ENCODE data around the gene NUDC.

The NUDC gene

GRCh38 chr1:26894263-26894662 is 27.3 kb upstream of the NUDC start:
- no peak for DNase-seq
- Mint-ChIP-seq H3K4me1 (peaks cover 19% of the 10 kb centered on the region), H3K36me3 (ENCODE audit: low read depth) (peaks cover 46% of the 10 kb centered on the region), H3K27me3 (ENCODE audit: low read depth, poor library complexity) (peaks cover 5% of the 10 kb centered on the region), H3K4me3 (no peak overlapping the region), H3K27ac (peak overlapping the region; percentile 39), H3K9me3 (no peaks in the 10 kb centered on the region)
- TF ChIP-seq, protein P1, sequence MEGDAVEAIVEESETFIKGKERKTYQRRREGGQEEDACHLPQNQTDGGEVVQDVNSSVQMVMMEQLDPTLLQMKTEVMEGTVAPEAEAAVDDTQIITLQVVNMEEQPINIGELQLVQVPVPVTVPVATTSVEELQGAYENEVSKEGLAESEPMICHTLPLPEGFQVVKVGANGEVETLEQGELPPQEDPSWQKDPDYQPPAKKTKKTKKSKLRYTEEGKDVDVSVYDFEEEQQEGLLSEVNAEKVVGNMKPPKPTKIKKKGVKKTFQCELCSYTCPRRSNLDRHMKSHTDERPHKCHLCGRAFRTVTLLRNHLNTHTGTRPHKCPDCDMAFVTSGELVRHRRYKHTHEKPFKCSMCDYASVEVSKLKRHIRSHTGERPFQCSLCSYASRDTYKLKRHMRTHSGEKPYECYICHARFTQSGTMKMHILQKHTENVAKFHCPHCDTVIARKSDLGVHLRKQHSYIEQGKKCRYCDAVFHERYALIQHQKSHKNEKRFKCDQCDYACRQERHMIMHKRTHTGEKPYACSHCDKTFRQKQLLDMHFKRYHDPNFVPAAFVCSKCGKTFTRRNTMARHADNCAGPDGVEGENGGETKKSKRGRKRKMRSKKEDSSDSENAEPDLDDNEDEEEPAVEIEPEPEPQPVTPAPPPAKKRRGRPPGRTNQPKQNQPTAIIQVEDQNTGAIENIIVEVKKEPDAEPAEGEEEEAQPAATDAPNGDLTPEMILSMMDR (IDR thresholded peaks at IDR 0.05): no peak

DNA sequence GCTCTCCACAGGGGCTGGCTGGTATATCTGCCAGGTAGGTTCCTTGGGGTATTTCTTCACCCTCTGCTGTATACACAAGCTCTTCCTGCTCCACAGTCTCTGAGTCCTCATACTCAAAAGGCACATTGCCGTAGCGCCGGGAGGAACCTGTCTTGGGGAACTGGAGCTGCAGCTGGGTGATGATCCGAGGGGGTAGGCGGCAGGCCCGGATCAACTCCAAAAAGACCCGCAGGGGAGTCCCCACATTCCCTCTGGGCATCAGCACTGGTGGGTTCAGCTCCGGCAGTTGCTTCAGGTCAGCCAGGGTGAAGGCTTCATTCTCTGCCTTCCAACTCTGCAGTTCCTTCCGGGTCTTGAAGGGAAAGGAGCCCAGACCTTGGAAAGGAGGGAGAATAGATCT is 24.2 kb upstream of the NUDC start:
- TF ChIP-seq, protein P1 (IDR thresholded peaks at IDR 0.05): no peak
- no peak overlapping the region for H3K4me3 Mint-ChIP-seq
- H3K27me3 Mint-ChIP-seq (ENCODE audit: low read depth, poor library complexity): peaks cover 13% of the 10 kb centered on the region
- H3K9me3 Mint-ChIP-seq: peaks cover 4% of the 10 kb centered on the region
- H3K27ac Mint-ChIP-seq: no peak overlapping the region
- DNase-seq: no peak
- H3K4me1 Mint-ChIP-seq: peaks cover 30% of the 10 kb centered on the region
- H3K36me3 Mint-ChIP-seq (ENCODE audit: low read depth): peaks cover 40% of the 10 kb centered on the region

- peaks cover 4% of the 10 kb centered on the region for H3K9me3 Mint-ChIP-seq
- H3K4me3 Mint-ChIP-seq: peak within 1 kb of the TSS; percentile 99
- DNase-seq: peak; percentile 87
- H3K27me3 Mint-ChIP-seq (ENCODE audit: low read depth, poor library complexity): peaks cover 13% of the 10 kb centered on the region
- H3K36me3 Mint-ChIP-seq (ENCODE audit: low read depth): peaks cover 14% of the 10 kb centered on the region
- peak within 1 kb of the TSS; percentile 99 for H3K27ac Mint-ChIP-seq
- TF ChIP-seq, protein P1 (IDR thresholded peaks at IDR 0.05): no peak
- peaks cover 31% of the 10 kb centered on the region for H3K4me1 Mint-ChIP-seq
Observed at GRCh38 chr1:26900001-26900814, 21.3 kb upstream of the NUDC start, which contains the start of gene GPATCH3. Gene GPATCH3, minus strand, starts transcription at chr1:26900467. Its CDS starts 25 bp downstream, at chr1:26900442.

GRCh38 chr1:26900815-26901511 is 20.6 kb upstream of the NUDC start:
- H3K4me1 Mint-ChIP-seq: peaks cover 31% of the 10 kb centered on the region
- peaks cover 4% of the 10 kb centered on the region for H3K9me3 Mint-ChIP-seq
- no peak for DNase-seq
- peak overlapping the region; percentile 99 for H3K27ac Mint-ChIP-seq
- TF ChIP-seq, protein P1 (IDR thresholded peaks at IDR 0.05): no peak
- H3K27me3 Mint-ChIP-seq (ENCODE audit: low read depth, poor library complexity): peaks cover 16% of the 10 kb centered on the region
- peaks cover 12% of the 10 kb centered on the region for H3K36me3 Mint-ChIP-seq (ENCODE audit: low read depth)
- peak overlapping the region; percentile 99 for H3K4me3 Mint-ChIP-seq

GRCh38 chr1:26907071-26907917 is 14.2 kb upstream of the NUDC start:
- Mint-ChIP-seq H3K27me3 (ENCODE audit: low read depth, poor library complexity) (peaks cover 45% of the 10 kb centered on the region), H3K4me3 (no peak overlapping the region), H3K27ac (no peak overlapping the region), H3K4me1 (peaks cover 2% of the 10 kb centered on the region), H3K9me3 (no peaks in the 10 kb centered on the region), H3K36me3 (ENCODE audit: low read depth) (no peaks in the 10 kb centered on the region)
- DNase-seq: no peak
- TF ChIP-seq, protein P1 (IDR thresholded peaks at IDR 0.05): no peak
